HG02798 (cell line): Measurements from ENCODE around the gene TEX14.
A peak's percentile ranks its signal among the peaks of the same experiment; 100 is the strongest.
"Not testable (repeated sequence)": the region's sequence is repeated elsewhere in the genome, so short reads cannot be mapped to it uniquely, and the experiment has no call there.

Experiments used
- ATAC-seq: cut with Tn5 transposase; IDR thresholded peaks from one replicate; pipeline ENCODE4 v1.9.1; 2021; ENCODE audit warnings: mild to moderate bottlenecking; ENCODE audit not compliant: unreplicated experiment, poor library complexity

TEX14 gene

DNA sequence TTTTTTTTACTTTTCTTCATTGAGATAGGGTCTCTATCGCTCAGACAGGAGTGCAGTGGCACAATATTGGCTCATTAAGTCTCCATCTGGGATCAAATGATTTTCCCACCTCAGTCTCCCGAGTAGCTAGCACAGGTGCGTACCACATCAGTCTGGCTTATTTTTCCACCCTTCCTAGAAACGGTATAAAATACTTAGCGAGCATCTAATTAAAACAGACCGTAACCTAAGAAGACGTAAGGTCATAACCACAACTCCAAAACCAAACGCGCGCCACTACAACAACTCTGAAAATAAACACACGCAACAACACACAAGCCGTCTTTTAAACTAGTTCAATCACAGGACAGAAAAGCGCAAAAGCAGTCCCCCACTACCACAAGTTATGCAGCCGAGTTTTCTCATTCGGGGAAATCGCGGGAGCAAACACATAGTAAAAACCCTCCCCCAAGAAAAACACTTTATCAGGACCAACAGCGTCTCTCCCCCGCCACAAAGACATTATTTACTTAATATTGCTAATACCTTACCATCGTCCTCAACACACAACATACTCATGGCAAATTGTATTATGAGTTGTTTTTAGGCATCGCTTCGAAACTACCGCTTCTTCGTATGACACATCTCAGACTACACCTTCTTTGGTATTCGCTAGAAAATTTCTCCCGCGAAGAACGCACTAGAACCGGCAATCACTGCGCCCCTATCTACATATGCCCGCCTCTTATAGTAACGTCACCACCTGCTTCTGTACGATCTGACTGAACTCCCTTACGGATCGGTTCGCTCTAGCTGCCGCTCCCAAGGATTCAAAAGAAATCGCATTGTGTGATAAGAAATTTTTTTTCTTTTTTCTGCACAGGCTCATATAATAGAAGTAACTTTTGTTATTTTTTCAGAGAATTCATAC lies 32.8 kb downstream of the TEX14 start:
- peak; percentile 74 for ATAC-seq

- ATAC-seq, result not testable (repeated sequence)
Observed at GRCh38 chr17:58657962-58658803, 33.7 kb downstream of the TEX14 start.

- ATAC-seq, result no peak
Observed at GRCh38 chr17:58648236-58648635, 43.6 kb downstream of the TEX14 start.

- ATAC-seq, result no peak
Observed at GRCh38 chr17:58643147-58643546, 48.7 kb downstream of the TEX14 start.

DNA sequence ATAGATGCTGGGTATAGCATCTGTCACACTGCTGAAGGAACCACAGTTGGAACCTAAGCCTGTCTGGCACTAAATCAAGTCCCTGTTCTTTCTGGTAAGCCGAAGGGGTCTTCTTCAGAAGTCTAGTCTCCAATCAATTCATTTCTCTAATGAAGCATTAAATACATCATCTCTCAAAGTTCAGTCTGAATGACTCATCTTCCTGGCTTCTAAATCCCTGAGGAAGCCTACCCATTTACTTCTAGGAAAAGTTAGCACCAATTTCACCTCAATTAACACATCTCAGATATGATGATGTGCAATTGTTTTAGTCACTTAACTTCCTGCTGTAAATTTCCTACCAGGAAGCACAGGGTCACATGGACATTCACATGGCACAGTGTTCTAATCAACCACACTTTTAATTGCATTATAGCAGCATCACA lies 49.9 kb downstream of the TEX14 start:
- no peak for ATAC-seq

DNA sequence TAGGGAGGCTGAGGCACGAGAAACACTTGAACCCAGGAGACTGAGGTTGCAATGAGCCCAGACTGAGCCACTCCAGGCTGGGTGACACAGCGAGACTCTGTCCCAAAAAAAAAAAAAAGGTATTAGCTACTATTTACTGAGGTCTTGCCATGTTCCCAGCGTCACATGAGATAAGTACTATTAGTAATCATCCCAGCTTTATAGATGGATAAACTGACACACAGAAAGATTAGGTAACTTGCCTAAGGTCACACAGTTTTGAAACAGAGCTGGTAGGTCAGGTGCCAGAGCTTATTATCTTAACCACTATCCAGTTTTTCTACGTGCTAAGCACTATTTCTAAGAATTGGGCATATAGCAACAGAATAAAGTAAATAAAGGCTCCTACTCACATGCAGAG lies 51.6 kb downstream of the TEX14 start:
- ATAC-seq, result no peak

GRCh38 chr17:58639681-58640080 lies 52.2 kb downstream of the TEX14 start:
- no peak for ATAC-seq

DNA sequence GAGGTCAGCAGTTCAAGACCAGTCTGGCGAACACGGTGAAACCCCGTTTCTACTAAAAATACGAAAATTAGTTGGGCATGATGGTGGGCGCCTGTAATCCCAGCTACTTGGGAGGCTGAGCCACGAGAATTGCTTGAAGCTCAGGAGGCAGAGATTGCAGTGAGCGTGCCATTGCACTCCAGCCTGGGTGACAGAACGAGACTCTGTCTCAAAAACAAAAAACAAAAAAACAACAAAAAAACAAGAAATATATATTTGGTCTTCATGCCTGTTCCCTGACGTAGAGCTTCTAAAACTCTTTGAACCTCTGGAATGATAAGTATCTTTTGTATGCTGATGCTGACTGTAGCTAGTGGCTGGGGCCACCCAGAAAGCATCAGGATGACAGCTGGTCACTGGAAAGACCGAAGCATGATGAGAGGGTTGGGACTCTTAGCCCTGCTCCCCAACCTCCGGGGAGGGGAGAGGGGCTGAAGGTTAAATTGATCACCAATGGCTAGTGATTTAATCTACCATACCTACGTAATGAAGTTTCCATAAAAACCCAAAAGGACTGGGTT lies 54.8 kb downstream of the TEX14 start:
- no peak for ATAC-seq

DNA sequence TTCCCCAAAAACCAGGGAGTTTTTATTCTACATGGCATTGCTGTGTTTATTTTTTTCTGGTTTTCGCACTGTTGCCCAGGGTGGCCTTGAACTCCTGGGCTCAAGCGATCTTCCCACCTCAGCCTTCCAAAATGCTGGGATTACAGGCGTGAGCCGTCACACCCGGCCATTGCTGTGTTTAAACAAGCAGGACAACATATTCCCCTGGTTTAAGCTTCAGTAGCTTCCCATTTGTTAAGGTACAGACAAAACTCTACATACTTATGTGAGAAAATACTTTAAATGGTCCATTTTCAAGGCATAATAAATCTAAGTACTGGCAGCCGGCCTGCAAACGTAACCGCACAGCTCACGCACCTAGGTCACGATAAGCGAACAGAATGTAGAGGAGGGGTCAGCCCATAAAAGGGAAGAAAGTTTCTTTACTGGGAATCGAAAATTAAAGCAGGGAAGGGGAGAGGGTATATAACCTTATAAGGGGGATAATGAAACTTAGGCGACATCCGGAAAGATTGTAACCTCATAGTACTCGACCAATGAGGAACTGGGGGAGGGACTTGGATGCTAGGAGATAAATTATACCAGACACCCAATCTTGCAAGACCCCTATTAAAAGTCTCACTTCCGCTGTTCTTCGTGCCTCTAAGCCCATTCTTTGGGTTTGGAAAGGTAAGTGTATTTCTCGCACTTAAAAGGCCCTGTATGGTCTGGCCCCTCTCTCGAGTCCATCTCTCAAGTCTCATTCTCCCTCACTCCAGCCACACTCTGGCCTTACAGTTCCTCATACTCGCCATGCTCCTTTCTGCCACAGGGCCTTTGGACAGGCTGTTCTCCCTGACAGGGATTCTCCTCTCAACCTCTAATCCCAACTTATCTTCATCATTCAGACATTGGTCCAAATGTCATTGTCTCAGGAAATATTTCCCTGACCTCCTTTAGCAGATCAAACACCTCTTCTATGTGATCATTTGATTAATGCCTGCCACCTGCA lies 59.2 kb downstream of the TEX14 start:
- ATAC-seq, result no peak

DNA sequence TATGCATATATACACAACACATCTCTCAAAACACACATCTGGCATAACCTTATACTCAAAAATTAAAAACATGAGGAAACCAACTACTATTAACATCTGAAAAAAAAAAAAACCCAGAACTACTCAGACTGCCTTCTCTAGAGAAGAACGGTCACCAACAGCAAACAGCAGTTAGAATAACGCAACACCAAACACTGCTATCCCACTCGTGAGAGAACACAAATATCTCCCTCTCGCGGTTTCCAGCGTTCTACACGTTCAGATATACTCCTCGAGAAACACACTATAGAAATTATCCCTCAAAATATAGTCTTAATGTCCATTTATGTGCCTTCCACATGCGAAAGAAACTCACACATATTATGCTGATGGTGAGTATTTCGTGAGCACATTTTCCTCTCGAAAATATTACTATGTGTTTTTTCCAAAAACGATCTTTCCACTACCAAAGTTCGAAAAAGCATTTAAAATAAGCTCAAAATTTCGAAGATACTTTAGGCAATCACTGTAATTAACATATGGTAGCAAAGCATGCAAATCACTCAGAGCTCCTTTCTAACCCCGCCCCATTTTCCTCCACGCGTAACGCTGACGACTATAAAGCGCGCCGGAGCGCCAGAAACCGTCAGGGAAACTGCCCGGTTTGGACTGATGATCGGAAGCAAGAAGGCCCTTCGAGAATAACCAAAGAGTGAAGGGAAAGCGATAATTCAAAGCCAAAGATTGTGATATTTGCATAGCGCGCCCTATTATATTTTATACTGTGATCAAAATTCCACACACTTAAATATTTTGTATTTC lies 60.1 kb downstream of the TEX14 start:
- peak; percentile 82 for ATAC-seq

DNA sequence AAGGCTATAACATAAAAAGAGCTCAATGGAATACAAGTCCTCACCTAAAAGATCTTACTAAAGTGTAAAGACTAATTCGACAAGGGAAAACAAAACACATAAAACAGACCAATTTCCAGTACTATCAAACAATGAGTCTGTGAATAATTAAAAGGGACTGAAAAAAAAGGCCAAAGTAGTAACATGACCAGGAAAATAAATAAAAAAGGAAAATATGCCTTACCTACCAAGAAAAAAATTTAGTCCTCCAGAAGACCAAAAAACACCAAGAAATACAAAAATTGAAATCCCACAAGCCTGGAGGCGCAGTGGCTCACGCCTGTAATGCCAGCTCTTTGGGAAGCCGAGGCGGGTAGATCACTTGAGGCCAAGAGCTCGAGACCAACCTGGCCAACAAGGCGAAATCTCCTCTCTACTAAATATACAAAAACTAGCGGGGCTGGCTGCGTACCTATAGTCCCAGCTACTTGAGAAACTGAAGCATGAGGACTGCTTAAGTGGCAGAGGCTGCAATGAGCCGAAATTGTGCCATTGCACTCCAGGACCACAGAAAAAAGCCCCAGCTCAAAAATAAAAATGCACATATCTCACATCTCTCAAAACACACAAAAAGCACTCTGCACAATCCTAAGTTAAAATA lies 60.8 kb downstream of the TEX14 start:
- ATAC-seq, result no peak

GRCh38 chr17:58626905-58627304 lies 64.9 kb downstream of the TEX14 start:
- no peak for ATAC-seq

GRCh38 chr17:58624751-58625150 lies 67.1 kb downstream of the TEX14 start:
- ATAC-seq, result no peak

DNA sequence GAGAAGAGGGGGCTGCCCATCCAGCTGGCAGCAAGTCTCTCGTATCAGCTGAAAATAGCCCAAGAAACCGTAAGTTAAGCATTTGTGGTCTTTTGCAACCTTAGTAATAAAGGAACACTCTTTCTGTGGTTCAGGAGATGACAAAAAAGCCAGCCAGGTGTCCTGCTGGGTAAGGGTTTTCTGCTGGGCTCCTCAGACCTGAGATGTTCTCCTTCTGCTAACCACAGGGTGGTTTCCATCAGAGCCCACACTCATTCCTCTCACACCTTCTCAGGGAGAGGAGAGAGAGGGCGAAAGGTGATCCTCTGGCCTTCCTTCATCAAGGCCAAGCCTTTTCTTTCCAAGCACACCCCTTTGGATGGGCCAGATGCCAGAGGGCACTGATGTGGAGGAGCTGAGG lies 70.7 kb downstream of the TEX14 start:
- peak; percentile 65 for ATAC-seq

GRCh38 chr17:58618336-58618735 lies 73.5 kb downstream of the TEX14 start:
- no peak for ATAC-seq

DNA sequence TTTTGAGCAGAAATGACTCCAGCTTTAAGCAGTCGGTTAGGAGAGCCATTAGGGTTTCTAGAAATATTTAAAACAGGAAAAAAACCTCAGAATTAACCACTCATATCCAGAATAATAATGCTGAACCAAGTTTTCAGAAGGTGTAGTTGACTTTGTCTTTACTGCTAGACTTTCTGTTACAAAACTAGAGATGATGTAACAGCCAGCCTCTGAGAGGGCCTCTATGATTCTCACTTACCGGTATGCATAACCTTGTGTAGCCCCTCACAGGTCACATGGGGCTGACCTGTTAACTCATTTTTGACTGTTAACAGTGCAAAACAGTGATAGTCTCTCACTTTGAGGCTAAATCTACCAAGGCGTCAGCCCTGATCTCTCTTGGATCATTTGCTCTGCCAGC lies 74.3 kb downstream of the TEX14 start:
- ATAC-seq, result no peak

- ATAC-seq, result peak; percentile 56
Observed at GRCh38 chr17:58615768-58616659, 75.8 kb downstream of the TEX14 start.
